OCI-LY1 (cell line): ENCODE results near the gene TBL1X.

Experiments used
- CTCF ChIP-seq: fragments of 200-600 bp; sonication (generic), shearing (Covaris generic); IDR thresholded peaks from 2 replicates; pipeline ENCODE4 v1.5.1; 2017; ENCODE audit warnings: mild to moderate bottlenecking, antibody characterized with exemption, low read length, moderate library complexity, mixed read lengths
- EZH2 ChIP-seq: fragments of 200-600 bp; sonication (generic), shearing (Covaris generic); IDR thresholded peaks from 2 replicates; pipeline ENCODE4 v1.8.0; 2017; ENCODE audit warnings: borderline replicate concordance, mixed run types, mild to moderate bottlenecking, antibody characterized with exemption, low read length, moderate library complexity, mixed read lengths

DNA sequence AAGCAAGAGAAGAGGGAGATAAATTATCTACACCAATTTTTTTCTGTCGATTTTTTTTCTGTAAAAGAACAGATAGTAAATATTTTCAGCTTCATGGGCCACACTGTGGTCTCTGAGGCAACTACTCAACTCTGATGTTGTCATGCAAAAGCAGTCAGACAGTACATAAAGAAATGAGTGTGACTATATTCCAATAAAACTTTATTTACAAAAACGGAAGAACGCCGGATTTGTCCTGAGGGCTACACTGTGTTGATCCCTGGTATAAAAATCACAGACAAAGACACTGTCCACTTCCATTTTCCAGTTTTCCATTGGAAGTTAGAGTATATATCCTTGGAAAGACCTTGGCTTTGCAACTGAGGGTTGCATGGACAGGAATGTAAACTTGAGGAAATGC, 282.8 kb downstream of the TBL1X start:
- TF ChIP-seq CTCF (no peak), EZH2 (no peak)
